GM20000 (cell line): ENCODE data around the gene TIAM2.

Experiments used
- DNase-seq: peaks from one replicate; pipeline ENCODE4 v3.0.0; 2012; ENCODE audit warnings: low spot score
- TF ChIP-seq, protein P1 (sequence below): IDR thresholded peaks from 2 replicates; pipeline ENCODE4 v1.5.1; 2012; ENCODE audit warnings: mild to moderate bottlenecking, control low read depth; ENCODE audit errors: extremely low read depth, missing control alignments

The TIAM2 gene

DNA sequence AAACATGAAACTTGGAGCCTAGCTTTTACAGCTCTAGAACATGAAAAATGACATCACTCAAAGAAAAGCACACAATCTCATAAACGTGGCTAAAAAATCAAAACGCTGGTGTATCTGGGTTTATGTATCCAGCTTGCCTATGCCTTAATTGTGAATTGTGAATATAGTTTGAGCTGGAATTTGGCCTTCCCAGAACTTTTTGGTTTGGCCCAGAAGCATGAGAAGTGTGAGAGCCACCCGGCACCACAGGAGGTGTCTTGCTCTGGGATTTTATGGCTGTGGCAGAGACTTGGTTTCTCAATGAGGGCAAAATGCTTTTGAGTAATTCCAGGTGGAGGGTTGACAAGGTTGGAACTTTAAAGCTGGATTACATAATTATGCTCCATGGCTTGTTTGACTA, 69.2 kb downstream of the TIAM2 start:
- TF ChIP-seq, protein P1, sequence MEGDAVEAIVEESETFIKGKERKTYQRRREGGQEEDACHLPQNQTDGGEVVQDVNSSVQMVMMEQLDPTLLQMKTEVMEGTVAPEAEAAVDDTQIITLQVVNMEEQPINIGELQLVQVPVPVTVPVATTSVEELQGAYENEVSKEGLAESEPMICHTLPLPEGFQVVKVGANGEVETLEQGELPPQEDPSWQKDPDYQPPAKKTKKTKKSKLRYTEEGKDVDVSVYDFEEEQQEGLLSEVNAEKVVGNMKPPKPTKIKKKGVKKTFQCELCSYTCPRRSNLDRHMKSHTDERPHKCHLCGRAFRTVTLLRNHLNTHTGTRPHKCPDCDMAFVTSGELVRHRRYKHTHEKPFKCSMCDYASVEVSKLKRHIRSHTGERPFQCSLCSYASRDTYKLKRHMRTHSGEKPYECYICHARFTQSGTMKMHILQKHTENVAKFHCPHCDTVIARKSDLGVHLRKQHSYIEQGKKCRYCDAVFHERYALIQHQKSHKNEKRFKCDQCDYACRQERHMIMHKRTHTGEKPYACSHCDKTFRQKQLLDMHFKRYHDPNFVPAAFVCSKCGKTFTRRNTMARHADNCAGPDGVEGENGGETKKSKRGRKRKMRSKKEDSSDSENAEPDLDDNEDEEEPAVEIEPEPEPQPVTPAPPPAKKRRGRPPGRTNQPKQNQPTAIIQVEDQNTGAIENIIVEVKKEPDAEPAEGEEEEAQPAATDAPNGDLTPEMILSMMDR, result no peak
- DNase-seq, result no peak

DNA sequence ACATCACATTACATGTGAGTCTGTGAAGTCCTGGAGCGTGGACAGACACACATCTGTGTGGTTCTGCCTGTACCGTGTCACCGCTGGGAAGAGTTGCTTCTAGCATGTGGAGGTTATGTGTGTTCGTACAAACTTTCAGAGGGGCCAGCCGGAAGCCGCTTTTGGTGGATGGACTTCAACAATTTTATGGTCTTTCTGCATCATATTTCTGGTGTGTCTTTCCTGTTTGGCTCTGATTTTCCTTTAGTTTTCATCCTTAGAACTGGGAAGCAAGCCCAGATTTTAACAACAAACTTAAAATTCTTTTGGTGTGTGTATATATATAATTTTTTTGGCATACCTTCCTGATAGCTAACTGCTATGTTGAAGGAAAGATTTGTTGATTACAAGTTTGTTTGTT, 71.2 kb downstream of the TIAM2 start:
- TF ChIP-seq, protein P1, result no peak
- DNase-seq, result no peak

DNA sequence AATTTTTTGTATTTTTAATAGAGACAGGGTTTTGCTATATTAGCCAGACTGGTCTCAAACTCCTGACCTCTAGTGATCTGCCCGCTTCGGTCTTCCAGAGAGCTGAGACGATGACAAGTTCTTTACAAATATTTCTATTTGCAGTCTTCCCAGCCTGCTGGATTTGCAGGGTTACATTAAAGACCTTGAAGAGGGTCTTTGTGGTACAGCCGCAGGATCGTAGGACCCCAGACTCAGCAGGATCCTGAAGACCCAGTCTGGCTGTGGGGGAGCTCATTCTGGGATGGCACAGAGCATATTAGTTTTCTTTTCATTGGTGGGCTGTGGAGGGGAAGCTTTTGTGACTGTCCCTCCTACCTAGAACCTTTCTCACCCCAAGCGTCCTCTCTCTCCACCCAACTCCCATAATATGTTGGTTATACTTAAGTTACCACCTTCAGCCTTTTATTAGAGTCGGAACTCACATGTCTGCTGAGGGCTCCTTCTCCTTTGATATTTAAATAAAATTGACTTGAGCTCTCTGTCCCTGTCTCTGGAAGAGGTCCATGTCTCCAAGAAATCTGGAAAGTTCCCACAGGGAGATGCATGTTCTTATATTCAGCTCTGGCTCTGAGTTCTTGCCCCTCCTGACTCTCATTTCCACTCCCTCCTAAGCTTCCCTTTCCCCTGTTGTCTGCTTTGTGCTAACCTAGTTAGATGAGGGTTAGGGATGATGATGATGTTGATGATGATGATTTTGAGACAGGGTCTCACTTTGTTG, 72.0 kb downstream of the TIAM2 start:
- TF ChIP-seq, protein P1, result no peak

DNA sequence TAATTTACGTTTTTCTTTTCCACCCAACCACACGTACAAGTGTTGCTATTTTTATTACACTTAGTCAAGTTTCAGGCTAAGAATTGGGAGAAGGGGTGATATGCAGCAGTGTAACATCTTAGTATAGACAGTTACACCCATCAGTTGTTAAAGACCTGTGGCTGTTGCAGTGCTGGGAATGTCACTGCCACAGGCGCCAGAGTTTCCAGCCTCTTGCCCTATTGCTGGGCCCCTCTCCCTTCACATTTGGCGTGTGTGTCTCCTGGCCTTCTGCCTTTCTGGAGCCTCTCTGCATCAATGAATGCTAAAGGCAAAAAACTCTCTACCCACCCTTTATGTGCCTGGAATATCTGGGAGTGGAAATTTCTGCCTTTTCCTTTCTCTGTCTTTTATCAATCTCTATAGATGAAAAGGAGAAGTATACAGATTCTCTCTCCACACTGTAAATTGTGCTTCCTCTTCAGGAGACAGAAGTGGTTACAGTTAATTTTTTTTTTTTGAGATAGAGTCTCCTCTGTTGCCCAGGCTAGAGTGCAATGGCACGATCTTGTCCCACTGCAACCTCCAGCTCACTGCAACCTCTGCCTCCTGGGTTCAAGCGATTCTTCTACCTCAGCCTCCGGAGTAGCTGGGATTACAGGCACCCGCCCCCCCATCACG, 73.0 kb downstream of the TIAM2 start:
- TF ChIP-seq, protein P1, result no peak
- no peak for DNase-seq

More for the DNA sequence above, 72.0 kb downstream of the TIAM2 start:
- no peak for DNase-seq

DNA sequence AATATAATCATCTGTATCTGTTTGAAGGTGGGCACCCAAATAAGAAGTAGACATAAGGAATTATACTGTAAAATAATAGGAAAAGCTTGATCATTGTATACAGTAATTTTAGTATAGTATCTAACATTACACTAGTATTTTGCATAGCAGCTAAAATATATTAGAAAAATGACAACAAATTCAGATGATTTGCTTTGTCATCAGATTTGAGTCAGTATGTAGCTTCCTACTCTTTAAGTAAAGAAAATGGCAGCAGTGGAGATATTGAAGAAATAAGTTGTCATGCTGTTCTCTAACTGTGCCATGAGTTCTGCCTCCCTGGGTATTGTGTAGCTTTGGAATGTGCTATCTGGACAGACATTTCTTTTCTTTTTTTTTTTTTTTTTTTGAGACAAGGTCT, 74.4 kb downstream of the TIAM2 start:
- no peak for DNase-seq
- TF ChIP-seq, protein P1, result no peak

DNA sequence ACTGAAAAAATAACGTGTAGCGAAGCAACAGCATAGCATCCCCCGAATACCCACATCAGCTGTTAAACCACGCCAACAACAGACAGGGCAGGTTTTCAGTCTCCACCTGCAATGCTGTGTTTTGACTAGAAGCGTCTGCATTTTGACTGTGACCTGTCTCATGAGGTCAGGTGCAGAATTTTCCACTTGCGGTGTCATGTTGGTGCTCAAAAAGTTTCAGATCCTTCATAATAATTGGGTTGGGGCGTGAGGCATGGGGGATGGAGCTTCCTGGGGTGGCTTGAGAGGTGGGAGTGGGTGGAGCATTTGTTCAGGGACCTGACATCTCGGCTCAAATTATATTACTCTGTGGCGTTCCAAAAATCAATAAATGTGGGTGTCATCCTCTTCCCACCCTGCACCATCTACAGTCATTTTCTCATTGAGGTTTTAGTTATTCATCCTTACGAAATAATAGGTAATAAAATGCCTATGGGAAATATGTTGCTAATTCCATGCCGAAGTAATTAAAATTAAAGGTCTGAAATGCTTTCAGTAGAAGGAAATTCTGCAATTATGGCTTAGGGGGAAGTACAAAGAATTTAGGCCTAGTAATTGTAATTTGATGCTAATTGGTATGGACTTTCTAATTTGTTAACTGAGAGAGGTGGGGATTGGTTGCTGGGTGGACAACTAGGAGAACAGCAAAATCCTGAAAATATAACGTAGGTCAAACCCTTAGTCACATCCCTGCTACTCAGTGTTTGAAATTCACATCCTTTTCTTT, 81.0 kb downstream of the TIAM2 start:
- no peak for DNase-seq
- TF ChIP-seq, protein P1, result no peak

DNA sequence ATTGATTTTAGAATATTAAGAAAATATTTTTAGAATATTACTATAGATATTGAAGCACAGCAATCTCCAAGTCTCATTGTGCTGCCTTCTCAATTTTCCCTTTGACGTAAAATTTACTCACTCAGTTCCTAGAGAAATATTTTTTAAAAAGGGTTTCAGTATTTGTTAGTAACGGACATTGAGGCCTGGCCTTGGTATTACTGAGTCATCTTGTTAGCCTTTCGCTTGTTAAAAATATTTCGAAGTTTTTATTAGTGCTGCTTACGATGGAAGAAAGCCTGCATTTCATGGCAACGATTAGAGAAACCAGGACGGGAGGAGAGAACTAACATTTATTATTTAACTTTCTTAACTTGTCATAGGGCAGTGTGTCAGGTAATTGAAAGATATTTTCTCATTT, 82.2 kb downstream of the TIAM2 start:
- TF ChIP-seq, protein P1, result no peak
- DNase-seq, result no peak
